ENCODE measurements around the gene TMEM167A.
"Not testable (repeated sequence)": the region's sequence is repeated elsewhere in the genome, so short reads cannot be mapped to it uniquely, and the experiment has no call there.

The TMEM167A gene

GRCh38 chr5:83090169-83090568 is 13.0 kb upstream of the TMEM167A start:
- DNase-seq (ENCODE audit: low spot score), result no peak

GRCh38 chr5:83085106-83085505 is 7.9 kb upstream of the TMEM167A start:
- no peak for DNase-seq (ENCODE audit: low spot score)

DNA sequence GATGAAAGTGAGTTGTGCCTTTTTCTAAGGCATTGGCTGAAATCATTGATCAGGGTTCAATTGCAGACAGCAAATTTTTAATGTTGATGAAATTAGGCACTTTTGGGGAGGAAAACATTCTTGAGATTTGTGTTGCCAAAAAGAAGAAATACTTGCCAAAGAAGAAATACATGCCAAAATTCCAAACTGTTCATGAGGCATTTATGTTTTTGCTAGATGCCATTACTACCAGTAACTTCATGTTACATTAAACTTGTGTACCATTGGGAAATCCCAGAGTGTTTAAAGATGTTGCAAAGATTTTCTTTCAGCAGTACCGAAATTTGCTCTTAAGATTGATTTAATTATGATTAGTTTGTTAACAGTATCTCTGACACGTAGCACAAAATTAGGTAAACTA is 7.1 kb upstream of the TMEM167A start:
- no peak for DNase-seq (ENCODE audit: low spot score)

DNA sequence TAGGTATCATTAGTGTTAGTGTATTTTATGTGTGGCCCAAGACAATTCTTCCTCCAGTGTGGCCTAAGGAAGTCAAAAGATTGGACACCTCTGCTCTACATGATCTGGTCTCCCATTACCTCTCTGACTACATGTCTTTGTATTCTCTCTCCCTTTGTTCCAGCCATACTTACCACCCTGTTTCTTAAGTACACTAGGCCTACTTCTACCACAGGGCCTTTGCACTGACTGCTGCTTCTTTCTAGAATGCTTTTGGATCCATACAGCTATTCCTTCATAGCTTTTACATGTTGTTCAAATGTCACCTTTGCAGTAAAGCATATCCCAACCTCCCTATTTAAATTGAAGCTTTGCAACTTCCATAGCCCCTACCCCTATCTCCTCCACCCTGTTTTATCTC is 5.6 kb upstream of the TMEM167A start:
- DNase-seq (ENCODE audit: low spot score), result no peak

DNA sequence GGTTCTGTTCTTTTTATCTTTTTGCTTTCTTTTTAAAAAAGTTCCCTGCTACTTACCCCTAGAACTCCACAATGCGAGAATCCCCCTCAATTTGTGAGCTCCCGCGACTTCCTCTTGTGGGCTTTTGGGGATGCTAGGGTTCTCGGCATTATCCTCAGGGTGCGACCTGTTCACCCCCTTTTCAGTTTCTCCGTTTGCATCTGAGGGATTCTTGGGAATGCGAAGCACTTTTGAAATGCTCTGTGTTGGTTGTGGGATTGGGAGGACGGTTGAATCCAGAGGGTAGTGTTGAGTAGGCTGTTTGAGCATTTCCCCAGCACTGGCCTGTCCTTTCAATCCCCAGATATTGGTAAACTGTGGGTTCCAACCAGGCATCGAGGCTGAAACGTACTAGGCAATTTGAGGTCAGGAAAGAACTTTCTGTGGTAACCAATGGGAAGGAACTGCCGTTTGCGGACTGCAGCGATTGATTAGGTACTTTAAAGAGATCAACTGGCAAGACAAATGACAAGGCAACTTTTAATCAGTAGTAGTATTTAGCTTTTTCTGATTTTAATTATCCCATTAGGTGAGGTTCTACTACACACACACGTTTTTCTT is 568 bp upstream of the TMEM167A start:
- no peak for DNase-seq (ENCODE audit: low spot score)

- DNase-seq (ENCODE audit: low spot score), result no peak
Measured at GRCh38 chr5:83072966-83073365, 4.2 kb downstream of the TMEM167A start.

- no peak for DNase-seq (ENCODE audit: low spot score)
Measured at GRCh38 chr5:83071286-83072051, 5.7 kb downstream of the TMEM167A start.

DNA sequence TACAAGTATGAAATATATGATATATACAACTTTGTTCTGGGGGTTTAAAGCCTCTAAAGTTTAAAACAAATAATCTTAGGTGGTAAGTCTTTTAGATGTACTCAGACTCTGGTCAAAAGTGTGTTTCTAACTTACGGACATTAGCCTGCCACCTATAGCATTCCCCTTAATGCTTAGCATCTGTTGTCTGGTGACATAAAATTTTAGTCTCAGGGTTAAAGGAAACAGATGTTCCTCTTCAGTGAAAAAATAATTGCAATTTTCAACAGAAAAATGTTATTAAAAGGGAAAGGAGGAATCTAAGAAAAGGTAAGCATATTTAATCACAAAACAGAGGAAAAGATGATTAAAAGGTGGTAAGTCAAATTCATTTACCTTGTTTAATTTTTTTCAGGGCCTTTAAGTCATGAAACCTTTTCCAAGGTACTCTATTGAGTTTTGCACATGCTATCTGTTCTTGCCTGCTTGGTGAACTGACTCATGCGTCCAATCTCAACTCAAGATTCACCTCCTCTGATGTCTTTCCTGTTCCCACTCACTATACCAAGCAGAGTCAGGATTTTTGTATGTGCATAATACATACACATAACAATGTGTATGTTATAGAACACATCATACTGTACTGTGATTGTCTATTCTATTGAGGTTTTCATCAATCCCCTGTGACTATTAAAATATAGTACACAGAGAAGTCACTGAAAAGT is 7.9 kb downstream of the TMEM167A start:
- peak; percentile 9 for DNase-seq (ENCODE audit: low spot score)

GRCh38 chr5:83067377-83067776 is 9.8 kb downstream of the TMEM167A start:
- DNase-seq (ENCODE audit: low spot score), result not testable (repeated sequence)

DNA sequence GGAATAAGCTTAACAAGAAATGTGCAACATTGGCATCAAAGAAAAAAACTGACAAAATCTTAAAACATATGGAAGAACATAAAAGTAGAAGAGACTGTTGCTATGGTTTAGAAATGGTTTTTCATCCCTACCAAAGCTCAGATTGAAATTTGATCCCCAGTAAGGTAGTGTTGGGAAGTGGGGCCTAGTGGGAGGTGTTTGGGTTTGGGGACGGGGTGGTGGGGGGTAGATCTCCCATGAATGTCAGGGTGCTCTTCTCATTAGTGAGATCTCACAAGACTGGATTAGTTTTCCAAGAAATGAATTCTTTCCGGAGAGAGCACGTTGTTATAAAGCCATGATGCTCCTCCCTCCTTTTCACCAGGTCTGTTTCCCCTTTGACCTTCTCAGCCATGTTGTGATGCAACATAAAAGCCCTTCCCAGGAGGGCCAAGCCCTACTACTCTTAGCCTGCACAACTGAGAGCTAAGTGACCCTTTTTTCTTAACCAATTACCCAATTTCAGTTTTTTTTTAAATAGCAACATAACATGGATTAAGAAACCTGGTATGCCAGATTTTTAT is 10.6 kb downstream of the TMEM167A start:
- DNase-seq (ENCODE audit: low spot score), result no peak

DNA sequence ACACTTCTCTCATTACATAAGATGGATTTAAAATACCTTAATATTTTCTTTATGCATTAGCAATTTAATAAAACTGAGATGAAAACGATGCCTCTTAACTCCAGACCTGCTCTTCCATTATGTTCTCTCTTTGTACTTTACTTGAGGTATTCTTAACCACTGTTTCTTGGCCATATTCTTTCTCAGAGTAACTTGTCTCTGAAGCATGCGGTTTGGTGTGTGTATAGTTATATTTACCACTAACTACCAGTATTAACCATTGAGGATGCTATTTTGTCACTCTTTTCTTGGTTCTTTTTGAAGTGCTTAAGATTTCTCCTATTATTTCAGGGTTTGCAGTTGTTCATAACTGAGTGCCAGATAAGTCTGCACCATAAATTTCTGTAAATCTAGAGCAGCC is 17.9 kb downstream of the TMEM167A start:
- DNase-seq (ENCODE audit: low spot score), result no peak

DNA sequence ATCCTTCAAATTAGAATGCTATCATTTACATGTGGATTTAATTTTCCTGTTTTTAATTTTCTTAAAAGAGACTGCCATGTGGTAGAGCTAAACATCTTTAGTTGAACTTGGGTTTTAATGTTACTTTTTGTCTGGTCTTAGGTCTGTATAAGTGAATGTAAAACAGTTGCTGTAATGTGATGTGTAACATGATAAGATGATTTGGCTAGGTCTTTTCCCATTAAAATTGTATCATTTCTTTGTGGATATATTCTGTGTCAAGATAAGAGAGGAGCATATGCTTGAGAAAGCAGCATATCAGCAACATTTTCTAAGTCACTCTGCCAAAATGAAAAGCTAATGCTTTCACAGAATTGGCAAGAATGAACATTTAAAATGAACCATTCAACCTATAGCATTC is 18.5 kb downstream of the TMEM167A start:
- no peak for DNase-seq (ENCODE audit: low spot score)

GRCh38 chr5:83055166-83055565 is 22.0 kb downstream of the TMEM167A start:
- no peak for DNase-seq (ENCODE audit: low spot score)

- DNase-seq (ENCODE audit: low spot score), result no peak
Measured at GRCh38 chr5:83050723-83051340, 26.4 kb downstream of the TMEM167A start.

DNA sequence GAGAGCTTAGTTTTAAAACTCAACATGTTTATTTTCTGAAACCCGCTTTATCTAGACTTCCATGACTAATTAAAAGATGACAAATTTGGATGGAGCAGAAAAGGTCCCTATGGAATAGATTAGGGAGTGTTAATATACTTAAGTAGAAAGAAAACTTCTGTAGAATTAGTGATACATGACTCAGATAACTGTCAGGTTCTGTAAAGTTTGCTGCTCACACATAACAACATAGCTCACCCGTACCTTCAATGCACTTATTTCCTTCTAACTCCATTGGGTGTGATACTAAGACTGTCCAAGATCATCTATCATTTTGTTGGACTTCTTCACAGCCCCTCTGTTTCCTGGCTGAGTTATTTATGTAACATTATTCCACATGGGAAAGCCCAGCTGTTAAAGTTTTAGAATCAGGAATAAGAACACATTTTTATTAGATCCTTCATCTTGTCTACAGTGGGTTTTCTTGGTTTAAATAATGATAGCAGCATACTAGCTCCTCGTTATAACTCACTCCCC is 27.8 kb downstream of the TMEM167A start:
- DNase-seq (ENCODE audit: low spot score), result no peak

GRCh38 chr5:83048811-83049210 is 28.4 kb downstream of the TMEM167A start:
- DNase-seq (ENCODE audit: low spot score), result no peak

GRCh38 chr5:83048277-83048676 is 28.9 kb downstream of the TMEM167A start:
- DNase-seq (ENCODE audit: low spot score), result peak; percentile 25

DNA sequence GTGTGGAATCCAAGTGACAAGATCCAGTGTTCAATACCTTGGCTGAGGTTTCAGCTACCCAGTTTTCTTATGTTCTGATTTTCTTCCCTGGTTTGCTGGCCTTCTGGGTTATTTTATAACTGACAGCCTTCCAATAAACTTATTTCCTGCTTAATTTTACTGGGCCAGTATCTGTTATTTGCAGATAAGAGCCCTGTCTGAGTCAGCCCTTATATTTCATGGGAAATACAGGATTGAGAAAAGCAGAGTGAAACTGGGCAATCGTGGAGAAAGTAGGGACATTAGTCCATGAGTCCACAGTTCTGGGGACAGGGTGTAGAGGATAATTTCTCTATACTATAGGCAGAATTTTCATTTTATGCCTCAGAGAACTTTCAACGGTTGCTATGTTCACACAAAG is 32.3 kb downstream of the TMEM167A start:
- no peak for DNase-seq (ENCODE audit: low spot score)

DNA sequence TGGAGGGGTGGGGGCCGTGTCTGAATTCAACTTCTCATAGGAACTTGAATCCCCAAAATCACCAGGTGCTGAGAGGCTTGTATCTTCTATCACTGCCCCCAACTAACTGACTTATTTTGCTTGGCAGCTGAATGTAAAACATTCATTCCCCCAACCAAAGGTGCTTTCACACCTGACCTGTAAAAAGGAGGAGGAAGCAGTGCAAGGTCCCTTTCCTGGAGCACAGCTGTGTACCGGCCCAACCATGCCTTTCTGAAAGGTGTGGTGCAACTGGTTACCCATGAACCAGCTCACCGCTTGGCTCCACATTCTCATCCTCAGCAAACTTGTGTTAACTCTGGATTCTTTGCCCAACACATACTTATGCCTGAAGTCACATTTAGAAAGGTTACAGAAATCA is 34.7 kb downstream of the TMEM167A start:
- DNase-seq (ENCODE audit: low spot score), result no peak

GRCh38 chr5:83038924-83039323 is 38.3 kb downstream of the TMEM167A start:
- no peak for DNase-seq (ENCODE audit: low spot score)

DNA sequence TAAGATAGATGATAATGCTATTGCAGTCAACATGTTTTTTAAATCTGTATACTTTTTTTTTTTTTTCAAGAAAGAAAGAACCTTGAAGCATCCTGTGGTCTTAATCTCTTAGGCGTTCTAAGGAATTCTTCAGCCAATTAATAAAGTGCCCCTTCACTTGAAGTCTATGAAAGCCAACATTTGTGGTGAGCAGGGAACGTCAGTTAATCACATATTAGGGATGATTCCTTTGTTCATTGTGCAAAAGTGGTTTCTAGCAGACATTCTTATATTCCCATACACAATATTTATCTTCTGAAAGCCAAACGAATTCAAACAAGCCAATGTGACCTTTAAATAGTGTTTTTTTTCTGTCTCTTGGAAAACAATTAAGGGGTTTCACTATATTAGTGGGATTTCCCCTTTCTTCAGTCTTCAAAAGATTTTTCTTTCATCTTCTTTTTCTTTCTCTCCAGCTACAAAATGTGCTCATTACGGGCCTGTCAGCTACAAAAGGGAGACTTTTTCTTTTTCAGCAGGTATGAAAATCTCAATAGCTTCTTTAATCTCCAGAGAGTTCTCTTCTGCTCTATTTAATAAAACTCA is 40.1 kb downstream of the TMEM167A start:
- DNase-seq (ENCODE audit: low spot score), result no peak

Measured in kidney tubule cell (primary cell).